GM06990 (cell line): Measurements from ENCODE around the gene MRPL11.

Source experiments
- DNase-seq: peaks from one replicate; pipeline ENCODE4 v3.0.0-alpha.2; 2011; ENCODE audit not compliant: insufficient read length; ENCODE audit errors: extremely low read depth
- H3K27me3 ChIP-seq: replicated peaks from 2 replicates; pipeline ENCODE4 v1.6.0; 2011; ENCODE audit warnings: low read length; ENCODE audit not compliant: control insufficient read depth, insufficient read depth
- H3K36me3 ChIP-seq: 2 replicates; pipeline ENCODE4 v1.5.1; 2011; ENCODE audit warnings: low read length; ENCODE audit not compliant: control insufficient read depth, insufficient read depth
- H3K4me3 ChIP-seq: replicated peaks from 2 replicates; pipeline ENCODE4 v1.5.1; 2011; ENCODE audit warnings: low read depth, mild to moderate bottlenecking, control low read depth, low read length
- TF ChIP-seq, protein P1 (sequence below): IDR thresholded peaks from 2 replicates; pipeline ENCODE4 v1.5.1; 2011; ENCODE audit warnings: low read length, control low read depth, mild to moderate bottlenecking, inconsistent platforms; ENCODE audit not compliant: insufficient read depth, poor library complexity, severe bottlenecking

Gene MRPL11

DNA sequence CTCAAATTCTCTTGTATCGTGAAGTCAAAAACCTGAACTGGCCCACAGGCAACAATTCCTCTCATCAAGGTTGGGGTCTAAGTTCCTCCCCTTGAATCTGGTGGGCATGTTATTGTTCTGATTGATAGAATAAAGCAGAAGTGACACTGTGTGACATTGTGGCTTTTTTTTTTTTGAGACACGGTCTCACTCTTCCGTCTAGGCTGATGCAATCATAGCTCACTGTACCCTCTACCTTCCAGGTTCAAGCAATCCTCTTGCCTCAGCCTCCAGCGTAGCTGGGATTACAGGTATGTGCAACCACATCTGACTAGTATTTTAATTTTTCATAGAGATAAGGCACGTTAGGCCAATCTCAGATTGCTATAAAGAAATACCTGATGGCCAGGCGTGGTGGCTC is 19.2 kb upstream of the MRPL11 start:
- DNase-seq = no peak
- Histone ChIP-seq H3K36me3 (no peaks in the 10 kb centered on the region), H3K27me3 (no peaks in the 10 kb centered on the region; the same call in 1 of the 2 replicates), H3K4me3 (no peak overlapping the region)
- TF ChIP-seq, protein P1, sequence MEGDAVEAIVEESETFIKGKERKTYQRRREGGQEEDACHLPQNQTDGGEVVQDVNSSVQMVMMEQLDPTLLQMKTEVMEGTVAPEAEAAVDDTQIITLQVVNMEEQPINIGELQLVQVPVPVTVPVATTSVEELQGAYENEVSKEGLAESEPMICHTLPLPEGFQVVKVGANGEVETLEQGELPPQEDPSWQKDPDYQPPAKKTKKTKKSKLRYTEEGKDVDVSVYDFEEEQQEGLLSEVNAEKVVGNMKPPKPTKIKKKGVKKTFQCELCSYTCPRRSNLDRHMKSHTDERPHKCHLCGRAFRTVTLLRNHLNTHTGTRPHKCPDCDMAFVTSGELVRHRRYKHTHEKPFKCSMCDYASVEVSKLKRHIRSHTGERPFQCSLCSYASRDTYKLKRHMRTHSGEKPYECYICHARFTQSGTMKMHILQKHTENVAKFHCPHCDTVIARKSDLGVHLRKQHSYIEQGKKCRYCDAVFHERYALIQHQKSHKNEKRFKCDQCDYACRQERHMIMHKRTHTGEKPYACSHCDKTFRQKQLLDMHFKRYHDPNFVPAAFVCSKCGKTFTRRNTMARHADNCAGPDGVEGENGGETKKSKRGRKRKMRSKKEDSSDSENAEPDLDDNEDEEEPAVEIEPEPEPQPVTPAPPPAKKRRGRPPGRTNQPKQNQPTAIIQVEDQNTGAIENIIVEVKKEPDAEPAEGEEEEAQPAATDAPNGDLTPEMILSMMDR = no peak

DNA sequence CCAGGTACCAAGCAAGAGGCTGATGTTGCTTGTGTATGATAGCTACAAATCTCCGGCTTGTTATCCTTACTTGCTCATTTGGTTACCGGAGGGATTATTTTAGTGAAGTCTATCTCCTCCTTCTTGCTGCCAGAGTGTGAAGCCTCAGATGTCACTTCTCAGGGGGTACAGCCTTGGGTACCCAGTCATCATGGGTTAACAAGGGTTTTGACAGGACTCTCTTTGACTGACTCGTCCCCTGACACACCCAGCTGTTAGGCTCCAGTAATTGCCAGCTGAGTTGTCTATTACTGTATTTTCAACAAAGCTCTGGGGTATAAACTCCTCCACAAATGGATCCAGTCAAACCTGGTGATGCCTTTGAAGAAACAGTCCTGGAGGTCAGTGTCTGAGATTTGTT is 16.2 kb upstream of the MRPL11 start:
- no peaks in the 10 kb centered on the region for H3K36me3 ChIP-seq
- H3K27me3 ChIP-seq = no peaks in the 10 kb centered on the region; the same call in 1 of the 2 replicates
- DNase-seq = no peak
- H3K4me3 ChIP-seq = no peak overlapping the region
- TF ChIP-seq, protein P1 = no peak

DNA sequence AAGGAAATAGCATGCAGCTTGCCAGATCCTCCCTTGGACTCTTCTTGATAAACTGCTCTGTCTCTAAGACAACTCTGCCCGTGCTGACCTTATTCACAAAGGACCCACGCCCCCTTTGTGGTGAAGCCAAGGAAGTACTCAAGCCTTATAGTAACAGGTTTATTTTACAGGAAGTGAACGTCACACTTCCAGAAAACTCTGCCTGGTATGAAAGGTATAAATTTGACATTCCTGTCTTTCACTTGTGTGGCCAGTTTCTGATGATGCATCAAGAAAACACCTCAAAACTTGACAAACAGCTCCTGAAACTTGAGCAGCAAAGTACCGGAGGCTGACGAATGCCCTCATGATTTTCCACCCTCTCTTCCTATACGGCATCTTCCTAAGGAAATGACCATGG is 15.6 kb upstream of the MRPL11 start:
- H3K36me3 ChIP-seq = no peaks in the 10 kb centered on the region
- TF ChIP-seq, protein P1 = no peak
- no peak for DNase-seq
- no peaks in the 10 kb centered on the region; the same call in 1 of the 2 replicates for H3K27me3 ChIP-seq
- no peak overlapping the region for H3K4me3 ChIP-seq

DNA sequence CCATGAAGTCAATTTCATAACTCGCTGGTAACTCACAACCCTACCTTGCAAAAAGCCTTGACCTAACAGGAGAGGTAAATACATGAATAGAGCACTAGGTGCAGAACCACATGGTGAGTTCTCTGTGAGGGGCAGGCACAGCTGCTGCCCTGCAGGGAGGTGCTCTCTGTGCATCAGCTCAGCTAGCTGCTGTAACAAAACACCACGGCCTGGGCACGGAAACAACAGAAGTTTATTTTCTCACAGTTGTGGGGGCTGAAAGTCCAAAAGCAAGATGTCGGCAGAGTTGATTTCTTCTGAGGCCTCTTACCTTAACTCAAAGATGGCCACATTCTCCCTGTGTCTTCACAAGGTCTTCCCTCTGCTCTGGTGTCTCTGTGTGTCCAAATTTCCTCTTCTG is 13.0 kb upstream of the MRPL11 start:
- Histone ChIP-seq H3K4me3 (no peak overlapping the region), H3K36me3 (no peaks in the 10 kb centered on the region), H3K27me3 (no peaks in the 10 kb centered on the region; the same call in 1 of the 2 replicates)
- no peak for DNase-seq
- TF ChIP-seq, protein P1 = no peak

DNA sequence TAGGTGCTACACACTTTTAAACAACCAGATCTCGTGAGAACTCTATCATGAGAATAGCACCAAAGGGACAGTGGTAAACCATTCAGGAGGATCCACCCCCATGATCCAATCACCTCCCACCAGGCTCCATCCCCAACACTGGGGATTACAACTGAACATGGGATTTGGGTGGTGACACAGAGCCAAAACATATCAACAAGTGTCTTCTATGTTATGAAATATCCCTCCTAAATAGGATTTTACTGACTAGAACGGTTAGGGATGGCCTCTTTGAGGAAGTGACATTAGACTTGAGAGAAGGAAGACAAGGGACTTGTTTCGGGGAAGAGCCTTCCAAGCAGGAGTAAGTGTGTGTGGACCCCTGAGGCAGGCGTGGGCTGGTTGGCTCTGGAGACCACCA is 11.9 kb upstream of the MRPL11 start:
- H3K27me3 ChIP-seq = no peaks in the 10 kb centered on the region; the same call in 1 of the 2 replicates

More for the DNA sequence above, 11.9 kb upstream of the MRPL11 start:
- TF ChIP-seq, protein P1 = no peak
- DNase-seq = no peak
- H3K4me3 ChIP-seq = no peak overlapping the region
- no peaks in the 10 kb centered on the region for H3K36me3 ChIP-seq
